HG03354 (cell line): ENCODE results near the gene CRKL.
"Not testable (repeated sequence)": the region's sequence is repeated elsewhere in the genome, so short reads cannot be mapped to it uniquely, and the experiment has no call there.

Source experiments
- ATAC-seq: cut with Tn5 transposase; IDR thresholded peaks from one replicate; pipeline ENCODE4 v1.9.1; 2021; ENCODE audit warnings: mild to moderate bottlenecking; ENCODE audit not compliant: unreplicated experiment, poor library complexity, severe bottlenecking

The CRKL gene

DNA sequence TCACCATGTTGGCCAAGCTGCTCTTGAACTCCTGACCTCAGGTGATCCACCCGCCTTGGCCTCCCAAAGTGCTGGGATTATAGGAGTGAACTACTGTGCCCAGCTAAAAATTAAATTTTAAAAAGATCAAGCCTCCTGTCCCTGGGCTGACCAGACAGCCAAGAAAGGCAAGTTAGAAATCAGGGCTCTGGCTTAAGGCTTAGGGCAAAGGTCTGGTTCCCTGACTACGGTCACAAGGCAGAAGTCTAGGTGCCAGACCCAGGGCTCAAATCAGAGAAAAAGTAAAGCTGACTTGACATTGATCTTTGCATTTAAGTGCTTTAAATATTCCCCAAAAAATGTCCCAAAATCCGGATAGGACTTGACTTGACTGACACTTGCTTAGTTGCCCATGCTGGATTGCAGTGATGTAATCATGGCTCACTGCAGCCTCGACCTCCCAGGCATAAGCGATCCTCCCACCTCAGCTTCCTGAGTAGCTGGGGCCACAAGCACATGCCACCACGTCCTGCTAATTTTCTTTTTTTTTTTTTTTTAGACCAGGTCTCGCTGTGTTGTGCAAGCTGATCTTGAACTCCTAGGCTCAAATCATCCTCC, 17.3 kb upstream of the CRKL start:
- ATAC-seq: no peak

- ATAC-seq: not testable (repeated sequence)
Measured at GRCh38 chr22:20901093-20902033, 15.8 kb upstream of the CRKL start.

GRCh38 chr22:20903093-20903492, 14.1 kb upstream of the CRKL start:
- ATAC-seq: no peak

GRCh38 chr22:20904008-20904979, 12.9 kb upstream of the CRKL start:
- ATAC-seq: no peak

GRCh38 chr22:20904980-20905355, 12.2 kb upstream of the CRKL start:
- no peak for ATAC-seq

DNA sequence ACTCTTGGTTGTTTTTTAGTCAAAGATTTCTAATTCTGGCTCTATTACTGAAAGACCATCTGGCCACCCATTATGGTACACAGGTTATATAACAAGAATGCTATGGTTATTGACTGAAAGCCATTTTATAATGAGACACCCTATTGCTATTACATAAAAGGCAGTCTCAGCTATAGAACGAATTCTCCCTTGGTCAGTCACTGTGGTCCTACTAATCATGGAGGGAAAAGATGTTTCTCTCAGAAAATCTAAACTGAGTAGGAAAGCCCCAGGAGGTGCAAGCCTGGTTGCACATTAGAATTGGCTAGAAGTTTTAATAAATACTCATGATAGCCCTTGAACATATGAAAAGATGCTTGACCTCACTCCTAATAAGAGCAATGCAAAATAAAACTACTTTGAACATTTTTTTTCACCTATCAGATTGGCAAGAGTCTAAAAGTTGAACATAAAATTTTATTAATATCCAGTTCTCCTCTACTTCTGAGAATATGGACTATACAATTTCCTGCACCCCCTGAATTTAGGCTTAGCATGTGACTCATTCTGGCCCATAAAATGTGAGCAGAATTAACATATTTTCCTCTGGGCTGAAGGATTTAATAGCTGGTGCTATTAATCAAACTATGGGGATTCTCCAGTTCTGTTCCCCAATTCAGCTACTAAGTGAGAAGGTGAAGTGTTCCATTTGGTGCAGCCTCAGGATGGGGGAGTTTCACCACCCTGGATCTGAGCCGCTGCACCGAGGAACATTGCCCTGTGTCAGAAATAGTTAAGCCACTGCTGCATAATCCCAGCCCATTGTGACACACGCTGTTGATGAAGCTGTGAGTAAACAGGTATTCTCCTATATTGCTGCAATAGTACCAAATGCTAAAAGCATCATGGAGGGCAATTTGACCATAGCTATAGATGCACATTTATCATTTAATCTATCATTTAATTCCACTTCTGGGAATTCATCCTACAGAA, 11.5 kb upstream of the CRKL start:
- no peak for ATAC-seq

GRCh38 chr22:20906387-20906767, 10.8 kb upstream of the CRKL start:
- ATAC-seq: no peak

GRCh38 chr22:20908717-20909116, 8.5 kb upstream of the CRKL start:
- ATAC-seq: not testable (repeated sequence)

DNA sequence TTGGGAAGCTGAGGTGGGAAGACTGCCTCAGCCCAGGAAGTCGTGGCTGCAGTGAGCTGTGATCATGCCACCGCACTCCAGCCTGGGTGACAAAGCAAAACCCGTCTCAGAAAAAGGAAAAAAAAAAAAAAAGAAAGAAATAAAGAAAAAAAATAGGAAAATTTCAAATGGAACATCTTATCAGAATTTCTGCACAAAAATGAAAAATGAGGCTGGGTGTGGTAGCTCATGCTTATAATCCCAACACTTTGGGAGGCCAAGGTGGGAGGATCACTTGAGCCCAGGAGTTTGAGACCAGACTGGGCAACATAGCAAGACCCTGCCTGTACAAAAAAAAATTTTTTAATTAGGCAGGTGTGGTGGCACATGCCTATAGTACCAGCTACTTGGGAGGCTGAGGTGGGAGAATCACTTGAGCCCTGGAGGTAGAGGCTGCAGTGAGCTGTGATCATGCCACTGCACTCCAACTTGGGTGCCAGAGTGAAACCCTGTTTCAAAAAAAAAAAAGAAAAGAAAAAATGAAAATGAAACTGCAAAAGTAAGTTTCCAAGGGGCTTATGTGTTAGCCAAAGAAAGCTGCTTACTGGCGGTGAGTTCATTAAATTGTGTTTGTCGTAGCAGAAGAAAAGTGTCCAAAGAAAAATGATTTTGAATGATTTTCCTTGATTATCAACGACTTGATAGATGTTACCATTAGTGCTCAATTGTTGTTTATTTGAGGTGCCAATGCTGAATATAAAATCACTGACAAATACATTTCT, 7.5 kb upstream of the CRKL start:
- no peak for ATAC-seq

- no peak for ATAC-seq
Measured at GRCh38 chr22:20912494-20912893, 4.7 kb upstream of the CRKL start.

DNA sequence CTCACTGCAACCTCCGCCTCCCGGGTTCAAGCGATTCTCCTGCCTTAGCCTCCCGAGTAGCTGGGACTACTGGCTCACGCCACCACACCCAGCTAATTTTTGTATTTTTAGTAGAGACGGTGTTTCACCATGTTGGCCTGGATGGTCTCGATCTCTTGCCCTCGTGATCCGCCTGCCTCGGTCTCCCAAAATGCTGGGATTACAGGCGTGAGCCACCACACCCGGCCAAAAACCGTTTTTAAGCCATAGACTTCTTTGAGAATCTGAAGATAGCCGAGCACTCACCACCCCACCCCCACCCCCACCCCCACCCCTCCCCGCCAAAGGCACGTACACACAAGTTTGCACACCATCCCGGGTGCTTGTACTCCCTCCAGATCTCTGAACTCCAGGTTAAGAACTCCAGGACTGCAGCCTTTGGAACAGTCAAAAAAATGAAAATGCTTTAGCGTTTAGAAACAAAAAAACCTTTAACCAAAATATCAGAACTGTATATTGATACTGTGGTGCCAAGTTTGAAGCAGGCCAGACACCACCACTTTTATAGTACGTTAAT, 1.5 kb downstream of the CRKL start:
- ATAC-seq: no peak

- no peak for ATAC-seq
Measured at GRCh38 chr22:20919718-20920117, 2.5 kb downstream of the CRKL start.

GRCh38 chr22:20920881-20921203, 3.6 kb downstream of the CRKL start:
- ATAC-seq: no peak

DNA sequence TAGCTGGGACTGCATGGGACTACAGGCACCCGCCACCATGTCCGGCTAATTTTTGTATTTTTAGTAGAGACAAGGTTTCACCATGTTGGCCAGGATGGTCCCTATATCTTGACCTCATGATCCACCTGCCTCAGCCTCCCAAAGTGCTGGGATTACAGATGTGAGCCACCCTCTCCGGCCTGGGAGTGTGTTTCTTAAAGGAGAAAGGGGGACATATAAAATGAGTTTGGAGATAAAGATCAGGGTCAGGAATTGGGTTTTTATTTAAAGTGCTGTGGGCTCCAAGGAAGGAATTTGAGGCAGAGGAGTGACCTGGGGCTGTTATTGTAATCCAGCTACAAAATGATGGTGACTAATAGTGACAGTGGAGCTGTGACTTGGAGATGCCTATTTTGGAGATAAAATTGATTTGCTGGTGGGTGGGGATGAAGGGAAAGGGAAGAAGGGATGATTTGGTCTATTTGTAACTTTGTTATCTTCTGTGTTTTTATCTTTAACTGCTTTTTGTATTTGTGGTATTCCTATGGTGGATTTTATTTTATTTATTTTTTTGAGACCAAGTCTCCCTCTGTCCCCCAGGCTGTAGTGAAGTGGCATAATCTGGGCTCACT, 5.0 kb downstream of the CRKL start:
- ATAC-seq: no peak

- ATAC-seq: no peak
Measured at GRCh38 chr22:20926243-20926642, 9.0 kb downstream of the CRKL start.

DNA sequence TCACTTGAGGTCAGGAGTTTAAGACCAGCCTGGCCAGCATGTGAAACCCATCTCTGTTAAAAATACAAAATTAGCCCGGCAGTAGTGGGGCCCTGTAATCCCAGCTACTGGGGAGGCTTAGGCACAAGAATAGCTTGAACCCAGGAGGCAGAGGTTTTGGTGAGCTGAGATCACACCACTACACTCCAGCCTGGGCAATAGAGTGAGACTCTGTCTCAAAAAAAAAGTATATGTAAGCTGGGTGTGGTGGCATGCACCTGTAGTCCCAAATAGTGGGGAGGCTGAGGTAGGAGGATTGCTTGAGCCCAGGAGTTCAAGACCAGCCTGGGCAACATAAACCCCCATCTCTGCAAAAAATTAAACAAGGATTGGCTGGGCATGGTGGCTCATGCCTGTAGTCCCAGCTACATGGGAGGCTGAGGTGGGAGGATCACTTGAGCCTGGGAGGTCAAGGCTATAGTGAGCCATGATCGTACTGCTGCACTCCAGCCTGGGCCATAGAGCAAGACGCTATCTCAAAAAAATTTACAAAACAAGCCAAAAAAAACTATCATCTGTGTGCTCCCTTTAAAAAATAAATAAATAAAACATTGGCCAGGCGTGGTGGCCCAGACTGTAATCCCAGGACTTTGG, 10.8 kb downstream of the CRKL start:
- no peak for ATAC-seq

DNA sequence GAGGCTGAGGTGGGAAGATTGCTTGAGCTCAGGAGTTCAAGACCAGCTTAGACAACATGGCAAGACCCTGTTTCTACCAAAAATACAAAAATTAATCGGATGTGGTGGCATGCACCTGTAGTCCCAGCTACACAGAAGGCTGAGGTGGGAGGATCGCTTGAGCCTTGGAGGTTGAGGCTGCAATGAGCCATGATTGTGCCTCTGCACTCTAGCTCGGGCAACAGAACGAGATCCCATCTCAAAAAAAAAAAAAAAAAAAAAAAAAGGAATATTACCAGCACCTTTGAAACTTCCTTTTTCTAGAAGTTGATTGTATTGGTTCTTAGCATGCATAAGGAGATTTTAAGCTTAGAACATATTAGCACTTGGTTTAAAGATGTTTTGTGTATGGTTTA, 11.4 kb downstream of the CRKL start:
- no peak for ATAC-seq
